SU-DHL-6 (cell line): ENCODE data around the gene TEKT4.

Experiments
- EZH2phosphoT487 ChIP-seq: fragments of 200-600 bp; sonication (generic), shearing (Covaris generic); conservative IDR thresholded peaks from 2 replicates; pipeline ENCODE4 v1.6.1; 2018; ENCODE audit warnings: mild to moderate bottlenecking, antibody characterized with exemption, low read length, moderate library complexity, mixed read lengths
- TF ChIP-seq, protein P1 (sequence below): fragments of 200-600 bp; sonication (generic); IDR thresholded peaks from one replicate; pipeline ENCODE4 v1.5.1; 2017; ENCODE audit warnings: antibody characterized with exemption, mild to moderate bottlenecking, low read length, moderate library complexity; ENCODE audit not compliant: insufficient read depth, poor library complexity, severe bottlenecking

DNA sequence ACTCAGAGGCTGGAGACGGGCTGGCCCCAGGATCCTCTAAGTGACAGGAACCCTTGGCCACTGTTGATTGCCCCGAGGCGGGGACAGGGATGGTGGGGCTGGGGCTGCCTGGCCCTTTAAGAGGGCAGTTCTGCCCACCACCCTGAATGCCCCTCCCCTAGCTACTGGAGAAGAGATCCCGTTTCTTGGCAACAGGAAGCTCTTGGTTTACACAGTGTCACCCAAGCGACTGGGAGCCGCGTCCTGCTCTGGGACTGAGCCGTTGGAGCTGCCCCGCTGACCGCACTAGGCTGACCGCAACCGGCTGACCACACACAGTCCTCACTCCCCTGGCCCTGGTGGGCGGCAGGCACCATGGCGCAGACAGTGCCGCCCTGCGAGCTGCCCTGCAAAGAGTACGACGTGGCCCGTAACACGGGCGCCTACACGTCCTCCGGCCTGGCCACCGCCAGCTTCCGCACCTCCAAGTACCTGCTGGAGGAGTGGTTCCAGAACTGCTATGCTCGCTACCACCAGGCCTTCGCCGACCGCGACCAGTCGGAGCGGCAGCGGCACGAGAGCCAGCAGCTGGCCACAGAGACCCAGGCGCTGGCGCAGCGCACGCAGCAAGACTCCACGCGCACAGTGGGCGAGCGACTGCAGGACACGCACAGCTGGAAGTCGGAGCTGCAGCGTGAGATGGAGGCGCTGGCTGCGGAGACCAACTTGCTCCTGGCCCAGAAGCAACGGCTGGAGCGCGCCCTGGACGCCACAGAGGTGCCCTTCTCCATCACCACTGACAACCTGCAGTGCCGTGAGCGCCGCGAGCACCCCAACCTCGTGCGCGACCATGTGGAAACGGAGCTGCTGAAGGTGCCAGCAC, at the start of gene TEKT4:
- TF ChIP-seq, protein P1, sequence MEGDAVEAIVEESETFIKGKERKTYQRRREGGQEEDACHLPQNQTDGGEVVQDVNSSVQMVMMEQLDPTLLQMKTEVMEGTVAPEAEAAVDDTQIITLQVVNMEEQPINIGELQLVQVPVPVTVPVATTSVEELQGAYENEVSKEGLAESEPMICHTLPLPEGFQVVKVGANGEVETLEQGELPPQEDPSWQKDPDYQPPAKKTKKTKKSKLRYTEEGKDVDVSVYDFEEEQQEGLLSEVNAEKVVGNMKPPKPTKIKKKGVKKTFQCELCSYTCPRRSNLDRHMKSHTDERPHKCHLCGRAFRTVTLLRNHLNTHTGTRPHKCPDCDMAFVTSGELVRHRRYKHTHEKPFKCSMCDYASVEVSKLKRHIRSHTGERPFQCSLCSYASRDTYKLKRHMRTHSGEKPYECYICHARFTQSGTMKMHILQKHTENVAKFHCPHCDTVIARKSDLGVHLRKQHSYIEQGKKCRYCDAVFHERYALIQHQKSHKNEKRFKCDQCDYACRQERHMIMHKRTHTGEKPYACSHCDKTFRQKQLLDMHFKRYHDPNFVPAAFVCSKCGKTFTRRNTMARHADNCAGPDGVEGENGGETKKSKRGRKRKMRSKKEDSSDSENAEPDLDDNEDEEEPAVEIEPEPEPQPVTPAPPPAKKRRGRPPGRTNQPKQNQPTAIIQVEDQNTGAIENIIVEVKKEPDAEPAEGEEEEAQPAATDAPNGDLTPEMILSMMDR, result no peak
- TF ChIP-seq EZH2phosphoT487, result no peak
